Measurements from ENCODE around the gene RO60.
A peak's percentile ranks its signal among the peaks of the same experiment; 100 is the strongest.

The RO60 gene

DNA sequence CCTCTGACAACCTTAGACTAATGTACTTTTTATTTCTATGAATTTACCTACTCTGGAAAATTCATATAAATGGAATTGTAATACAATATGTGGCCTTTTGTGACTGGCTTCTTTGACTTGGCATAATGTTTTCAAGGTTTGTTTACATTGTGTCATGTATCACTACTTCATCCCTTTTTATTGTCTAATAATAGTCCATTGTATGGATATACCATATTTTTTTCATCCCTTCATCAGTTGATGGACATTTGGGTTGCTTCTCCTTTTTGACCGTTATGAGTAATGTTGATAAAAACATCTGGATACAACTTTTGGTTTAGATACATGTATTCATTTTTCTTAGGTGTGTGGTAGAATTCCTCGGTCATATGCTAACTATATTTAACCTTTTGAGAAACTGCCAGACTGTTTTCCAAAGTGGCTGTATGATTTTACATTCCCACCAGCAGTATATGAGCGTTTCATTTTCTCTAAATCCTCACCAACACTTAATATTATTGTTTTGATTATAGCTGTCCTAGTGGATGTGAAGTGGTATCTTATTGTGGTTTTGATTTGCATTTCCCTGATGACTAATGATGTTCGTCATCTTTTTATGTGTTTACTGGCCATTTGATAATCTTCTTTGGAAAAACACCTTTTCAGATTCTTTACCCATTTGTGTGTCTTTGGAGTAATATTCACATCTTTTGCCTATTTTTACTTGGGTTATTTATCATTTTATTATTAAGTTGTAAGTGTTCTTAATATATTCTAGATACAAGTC lies 3.5 kb downstream of the RO60 start:
- DNase-seq = no peak

DNA sequence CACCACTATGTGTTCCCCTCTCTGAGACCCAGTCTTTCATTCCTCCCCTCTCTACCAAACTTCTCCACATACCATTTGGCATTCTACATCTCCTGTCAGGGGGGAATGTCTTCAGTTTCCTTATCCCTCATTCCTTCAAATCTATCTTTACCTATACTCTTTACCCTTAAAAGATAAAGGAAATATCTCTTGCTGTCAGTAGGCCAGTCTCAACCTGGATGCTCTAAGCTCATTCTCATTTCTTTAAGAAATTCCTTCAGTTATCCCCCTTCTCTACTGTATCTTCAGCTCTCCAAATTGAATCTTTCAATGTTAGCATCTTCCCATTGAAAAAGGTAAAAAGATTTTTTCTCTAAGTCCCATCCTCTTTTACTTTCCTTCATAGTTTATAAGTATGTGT lies 6.5 kb downstream of the RO60 start:
- no peak for DNase-seq

DNA sequence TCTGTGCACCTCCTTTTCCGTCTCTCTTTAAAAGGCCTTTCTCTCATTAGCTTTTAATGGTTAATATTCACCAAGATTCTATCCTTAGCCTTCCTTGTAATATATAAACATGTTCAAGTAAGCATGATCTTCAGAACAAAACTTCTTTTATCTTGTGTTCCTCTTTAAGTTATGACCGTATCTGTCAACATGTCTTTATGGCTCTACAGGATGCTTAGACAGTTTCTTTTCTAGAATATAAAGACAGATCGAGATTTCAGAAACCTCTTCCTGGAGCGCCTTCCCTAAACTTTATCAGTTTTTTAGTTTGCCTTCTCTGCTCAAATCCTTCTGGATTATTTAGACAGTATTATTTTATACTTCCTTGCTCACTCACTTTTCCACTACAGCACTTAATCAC lies 7.2 kb downstream of the RO60 start:
- no peak for DNase-seq

DNA sequence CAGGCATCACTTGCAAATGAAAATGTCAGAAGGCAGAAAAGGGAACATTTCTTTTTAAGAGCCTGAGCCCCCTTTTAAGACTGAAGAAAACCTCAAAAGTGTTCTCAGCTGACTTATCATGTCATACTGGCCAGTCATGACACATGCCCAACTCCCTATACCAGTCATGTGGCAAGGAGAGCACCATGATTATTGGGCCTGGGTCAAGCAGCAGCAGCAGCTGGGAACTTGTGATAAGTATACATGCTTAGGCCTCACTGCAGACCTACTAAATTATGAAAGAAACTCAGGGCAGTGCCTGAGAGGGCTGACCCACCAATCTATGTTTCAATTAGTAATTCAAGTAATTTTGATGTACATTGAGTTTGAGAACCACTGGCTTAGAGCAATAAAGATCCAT lies 8.6 kb downstream of the RO60 start:
- no peak for DNase-seq

DNA sequence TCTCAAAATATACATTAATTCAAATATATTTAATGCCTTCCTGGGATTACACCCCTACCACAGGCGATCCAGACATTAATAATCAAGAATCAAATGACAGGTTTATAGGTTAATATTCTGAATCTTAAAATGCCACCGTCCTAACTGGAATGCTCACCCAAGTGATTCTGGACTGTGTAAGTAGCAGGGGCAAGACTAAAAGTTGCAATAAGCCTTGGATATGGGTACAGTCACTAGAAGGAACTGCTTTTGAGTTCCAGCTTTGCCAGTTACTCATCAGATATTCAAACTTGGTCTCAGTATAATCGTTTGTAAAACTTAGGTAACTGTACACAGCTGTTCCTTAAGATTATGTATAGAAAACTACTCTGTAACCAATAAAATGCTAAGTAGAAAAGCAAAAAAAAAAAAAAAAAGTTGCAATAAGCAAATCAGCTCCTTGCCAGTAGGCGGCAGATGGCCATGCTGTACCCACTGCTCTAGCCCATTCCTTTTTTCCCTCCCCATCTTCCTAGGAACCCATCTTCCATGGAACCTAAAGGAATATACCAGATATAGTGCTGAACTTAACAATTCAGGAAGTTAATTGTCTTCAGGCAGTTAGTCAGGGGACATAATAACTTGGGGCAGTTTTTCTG lies 10.5 kb downstream of the RO60 start:
- peak; percentile 6 for DNase-seq

DNA sequence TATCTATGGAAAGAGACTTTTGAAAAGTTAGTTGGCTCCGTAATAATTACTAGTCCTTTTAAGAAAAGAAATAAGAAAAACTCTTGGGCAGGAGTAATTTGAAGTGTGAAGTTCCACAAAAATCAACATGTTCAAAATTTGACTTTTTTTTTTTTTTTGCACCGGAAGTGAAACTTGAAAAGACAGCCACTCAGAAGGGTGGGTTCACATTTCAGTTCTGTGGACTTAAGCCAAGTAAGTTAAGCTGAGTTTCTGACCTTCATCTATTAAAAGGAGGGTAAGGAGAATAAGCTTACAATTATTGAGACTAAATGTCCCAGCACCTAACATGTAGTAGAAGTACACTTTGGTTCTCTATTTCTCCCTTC lies 11.0 kb downstream of the RO60 start:
- no peak for DNase-seq

DNA sequence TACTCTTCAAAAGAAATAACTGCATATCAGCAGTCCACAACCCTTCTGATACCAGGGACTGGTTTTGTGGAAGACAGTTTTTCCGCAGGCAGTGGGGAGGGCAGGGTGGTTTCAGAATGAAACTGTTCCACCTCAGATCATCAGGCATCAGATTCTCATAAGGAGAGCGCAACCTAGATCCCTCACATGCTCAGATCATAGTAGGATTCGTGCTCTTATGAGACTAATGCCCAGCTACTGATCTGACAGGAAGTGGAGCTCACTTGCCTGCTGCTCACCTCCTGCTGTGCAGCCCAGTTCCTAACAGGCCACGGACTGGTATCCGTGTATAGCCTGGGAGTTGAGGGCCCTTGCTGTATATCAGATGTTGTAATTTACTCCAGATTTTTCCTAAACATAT lies 11.5 kb downstream of the RO60 start:
- DNase-seq = no peak

DNA sequence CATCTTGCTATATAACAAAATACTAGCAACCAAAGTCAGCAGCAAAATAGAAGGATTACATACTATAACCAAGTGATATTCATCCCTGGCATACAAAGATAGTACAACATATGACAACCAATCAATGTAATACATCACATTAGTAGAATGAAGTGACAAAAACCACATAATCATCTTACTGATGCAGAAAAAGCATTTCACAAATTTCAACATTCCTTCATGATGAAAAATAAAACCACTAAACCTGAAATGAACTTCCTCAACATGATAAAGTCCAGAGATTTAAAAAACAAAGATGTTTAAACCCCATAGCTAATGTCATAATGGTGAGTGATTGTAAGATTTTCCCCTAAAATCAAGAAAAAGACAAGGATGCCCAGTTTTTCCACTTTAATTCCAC lies 18.6 kb downstream of the RO60 start:
- DNase-seq = no peak

DNA sequence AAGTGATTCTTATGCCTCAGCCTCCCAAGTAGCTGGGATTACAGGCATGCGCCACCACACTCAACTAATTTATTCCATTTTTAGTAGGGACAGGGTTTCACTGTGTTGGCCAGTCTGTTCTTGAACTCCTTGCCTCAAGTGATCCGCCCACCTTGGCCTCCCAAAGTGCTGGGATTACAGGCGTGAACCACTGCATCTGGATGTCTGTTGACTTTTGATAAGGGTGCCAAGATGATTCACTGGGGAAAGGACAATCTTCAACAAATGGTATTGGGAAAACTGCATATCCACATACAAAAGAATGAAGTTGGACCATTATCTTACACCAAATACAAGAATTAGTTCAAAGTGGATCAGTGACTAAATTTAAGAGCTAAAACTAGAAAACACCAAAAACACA lies 19.8 kb downstream of the RO60 start:
- DNase-seq = no peak

DNA sequence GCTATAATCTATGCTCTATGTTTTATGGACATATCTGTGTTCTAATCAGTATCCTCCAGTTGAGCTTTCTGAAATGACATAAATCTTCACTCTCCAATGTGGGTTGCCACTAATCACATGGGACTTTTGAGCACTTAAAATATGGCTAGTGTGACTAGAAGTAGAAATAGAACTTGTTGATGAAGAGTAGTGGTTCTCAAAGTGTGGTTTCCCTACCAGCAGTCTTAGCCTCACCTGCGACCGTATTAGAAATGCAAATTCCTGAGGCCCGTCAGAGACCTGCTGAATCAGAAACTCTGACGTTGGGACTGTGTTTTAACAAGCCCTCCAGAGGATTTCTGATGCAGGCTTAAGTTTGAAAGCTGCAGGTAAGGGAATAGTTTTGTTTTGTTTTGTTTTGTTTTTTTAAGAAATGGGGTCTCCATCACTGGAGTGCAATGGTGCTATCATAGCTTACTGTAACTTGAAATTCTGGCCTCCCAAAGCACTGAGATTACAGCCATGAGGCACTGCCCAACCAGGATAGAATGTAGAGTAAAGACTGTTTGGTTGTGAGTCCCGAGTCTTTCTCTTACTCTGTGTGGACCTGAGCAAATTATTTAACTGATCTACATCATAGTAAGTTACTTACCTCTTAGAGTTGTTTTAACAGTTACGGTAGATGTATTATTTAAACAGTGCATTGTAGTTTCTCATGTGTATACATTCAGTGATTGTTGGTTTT lies 24.1 kb downstream of the RO60 start:
- DNase-seq = no peak

DNA sequence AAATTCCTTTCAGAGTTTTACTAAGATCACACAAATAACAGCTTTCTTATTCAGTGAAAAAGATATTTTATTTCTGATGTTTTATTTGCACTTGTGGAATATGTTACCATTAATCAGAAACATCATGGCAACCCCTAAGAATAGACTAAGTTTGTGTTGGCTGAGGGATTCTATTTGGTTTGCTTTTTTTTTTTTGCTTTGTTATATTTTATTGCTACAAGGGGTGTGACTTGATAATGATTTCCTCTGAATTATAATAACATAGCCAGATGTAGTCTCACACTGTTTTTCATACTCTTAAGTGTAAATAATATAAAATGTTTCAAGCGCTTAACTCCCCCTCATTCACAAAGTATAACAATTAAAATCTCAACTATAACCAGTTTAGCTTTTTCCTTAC lies 25.9 kb downstream of the RO60 start:
- DNase-seq = no peak

DNA sequence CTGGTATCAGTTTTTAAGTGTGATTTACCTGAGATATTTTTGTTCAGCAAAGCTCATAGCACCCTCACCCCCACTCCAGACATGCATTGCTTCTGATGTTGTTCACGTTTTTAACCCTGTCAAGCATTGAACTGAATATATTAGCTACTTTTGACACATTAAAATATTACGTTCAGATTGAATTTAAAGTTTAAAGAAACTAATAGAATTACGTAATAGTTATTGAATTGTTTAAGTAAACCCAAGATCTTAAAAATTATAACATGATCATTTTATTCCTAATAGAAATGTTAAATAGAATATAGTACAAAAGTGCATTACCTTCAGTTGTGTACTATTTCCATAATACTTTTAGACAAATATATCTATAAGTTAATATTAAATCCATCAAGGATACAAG lies 26.9 kb downstream of the RO60 start:
- DNase-seq = no peak

DNA sequence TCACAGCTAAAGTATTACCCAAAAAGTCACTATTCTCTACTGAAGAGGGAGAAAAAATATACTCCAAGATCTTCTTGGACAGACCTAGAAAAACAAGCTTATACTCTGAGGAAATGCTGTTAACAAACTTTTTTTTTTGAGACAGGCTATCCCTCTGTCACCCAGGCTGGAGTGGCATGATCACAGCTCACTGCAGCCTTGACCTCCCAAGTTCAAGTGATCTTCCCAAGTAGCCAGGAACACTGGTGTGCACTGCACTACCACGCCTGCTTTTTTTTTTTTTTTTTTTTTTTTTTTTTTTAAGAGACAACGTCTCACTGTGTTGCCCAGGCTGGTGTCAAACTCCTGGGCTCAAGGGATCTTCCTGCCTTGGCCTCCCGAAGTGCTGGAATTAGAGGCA lies 28.5 kb downstream of the RO60 start:
- no peak for DNase-seq

DNA sequence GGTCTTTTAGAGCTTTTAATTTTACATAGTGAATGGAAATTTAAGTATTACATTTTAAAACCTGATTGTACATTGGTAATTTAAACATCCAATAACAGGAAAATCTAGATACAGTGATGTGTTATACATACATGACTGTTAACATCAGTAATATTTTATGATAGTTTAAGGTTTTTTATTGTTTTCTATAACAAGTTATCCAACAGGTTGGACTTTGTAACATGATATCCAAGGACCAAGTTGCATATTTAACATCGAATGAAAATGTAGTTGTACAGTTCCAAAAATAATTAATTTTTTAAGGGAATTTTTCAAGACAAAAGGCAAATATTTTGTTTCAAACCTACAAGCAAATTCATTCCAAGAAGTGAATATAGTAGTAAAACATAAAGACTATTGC lies 31.5 kb downstream of the RO60 start:
- no peak for DNase-seq

DNA sequence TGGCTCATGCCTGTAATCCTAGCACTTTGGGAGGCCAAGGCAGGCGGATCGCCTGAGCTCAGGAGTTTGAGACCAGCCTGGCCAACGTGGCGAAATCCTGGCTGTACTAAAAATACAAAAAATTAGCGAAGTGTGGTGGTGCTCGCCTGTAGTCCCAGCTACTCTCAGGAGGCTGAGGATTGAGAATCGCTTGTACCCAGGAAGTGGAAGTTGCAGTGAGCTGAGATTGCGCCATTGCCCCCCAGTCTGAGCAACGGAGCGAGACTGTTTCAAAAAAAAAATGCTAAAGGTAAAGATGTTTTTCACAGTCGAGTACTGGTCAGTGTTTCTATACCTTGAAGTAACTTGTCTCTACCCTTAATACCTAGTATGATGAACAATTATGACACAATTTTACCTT lies 34.7 kb downstream of the RO60 start:
- DNase-seq = no peak

DNA sequence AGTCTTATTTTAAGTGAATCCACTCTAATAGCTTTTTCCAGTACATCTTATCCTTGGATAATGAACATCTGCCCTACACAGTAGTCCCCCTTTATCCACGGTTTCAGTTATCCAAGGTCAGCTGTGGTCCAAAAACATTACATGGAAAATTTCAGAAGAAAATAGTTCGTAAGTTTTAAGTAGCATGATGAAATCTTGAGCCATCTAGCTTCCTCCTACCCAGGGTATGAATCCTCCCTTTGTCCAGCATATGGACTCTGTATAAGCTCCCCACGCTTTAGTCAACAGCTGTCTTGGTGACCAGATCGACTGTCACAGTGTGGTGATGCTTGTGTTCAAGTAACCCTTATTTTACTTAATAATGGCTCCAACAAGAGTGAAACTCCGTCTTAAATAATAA lies 43.2 kb downstream of the RO60 start:
- DNase-seq = no peak

DNA sequence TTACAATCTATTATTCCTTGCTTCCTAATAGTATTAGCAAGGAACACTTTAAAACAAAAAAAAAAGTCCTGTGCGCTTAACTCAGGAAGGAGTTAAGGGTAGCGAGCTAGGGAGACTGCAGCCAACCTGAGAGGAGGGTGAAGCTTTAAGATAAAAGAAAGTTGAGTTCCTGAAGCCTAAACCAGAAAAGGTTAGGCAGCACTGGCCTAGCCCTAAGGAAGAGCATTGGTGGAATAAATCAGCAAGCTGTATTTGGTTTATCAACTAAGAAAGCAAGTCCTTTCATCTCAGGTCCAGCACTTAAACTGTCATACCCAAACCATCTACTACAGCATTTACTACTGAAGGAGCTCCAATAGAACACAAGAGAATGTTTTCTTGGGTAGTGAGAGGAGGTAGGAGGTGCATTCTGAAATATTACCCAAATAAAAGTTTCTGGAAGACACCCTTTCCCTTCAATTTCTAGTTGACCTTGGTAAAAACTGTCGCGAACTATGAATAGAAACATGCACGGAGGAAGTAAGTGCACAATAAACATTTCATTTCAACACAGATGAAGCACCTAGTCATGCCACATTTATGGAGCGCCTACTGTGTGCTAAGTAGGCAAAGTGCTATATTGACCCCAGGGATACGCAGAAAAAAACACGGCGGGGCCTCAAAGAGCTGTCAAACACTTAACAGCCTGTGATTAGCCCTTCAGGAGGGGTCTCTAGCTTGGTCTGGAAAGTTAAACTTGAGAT lies 44.5 kb downstream of the RO60 start:
- no peak for DNase-seq

DNA sequence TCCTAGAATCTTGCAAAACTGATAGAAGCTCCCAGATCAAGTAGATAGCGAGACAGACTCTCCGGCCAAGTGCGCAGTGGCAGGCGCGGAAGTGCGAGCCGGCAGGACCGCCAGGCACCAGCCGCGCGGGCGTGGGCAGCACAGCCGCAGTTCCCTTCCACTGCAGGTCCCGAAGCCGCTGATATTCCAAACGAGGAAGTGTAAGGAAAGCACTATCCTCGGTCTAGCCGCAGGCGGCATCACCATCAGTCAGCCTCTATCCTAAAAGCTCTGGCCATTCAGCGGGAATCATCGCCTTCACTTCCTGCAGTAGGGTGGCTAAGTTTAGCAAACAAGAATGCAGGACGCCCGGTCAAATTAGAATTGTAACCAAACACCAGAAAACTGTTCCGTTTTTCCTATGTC lies 45.1 kb downstream of the RO60 start:
- DNase-seq = no peak

DNA sequence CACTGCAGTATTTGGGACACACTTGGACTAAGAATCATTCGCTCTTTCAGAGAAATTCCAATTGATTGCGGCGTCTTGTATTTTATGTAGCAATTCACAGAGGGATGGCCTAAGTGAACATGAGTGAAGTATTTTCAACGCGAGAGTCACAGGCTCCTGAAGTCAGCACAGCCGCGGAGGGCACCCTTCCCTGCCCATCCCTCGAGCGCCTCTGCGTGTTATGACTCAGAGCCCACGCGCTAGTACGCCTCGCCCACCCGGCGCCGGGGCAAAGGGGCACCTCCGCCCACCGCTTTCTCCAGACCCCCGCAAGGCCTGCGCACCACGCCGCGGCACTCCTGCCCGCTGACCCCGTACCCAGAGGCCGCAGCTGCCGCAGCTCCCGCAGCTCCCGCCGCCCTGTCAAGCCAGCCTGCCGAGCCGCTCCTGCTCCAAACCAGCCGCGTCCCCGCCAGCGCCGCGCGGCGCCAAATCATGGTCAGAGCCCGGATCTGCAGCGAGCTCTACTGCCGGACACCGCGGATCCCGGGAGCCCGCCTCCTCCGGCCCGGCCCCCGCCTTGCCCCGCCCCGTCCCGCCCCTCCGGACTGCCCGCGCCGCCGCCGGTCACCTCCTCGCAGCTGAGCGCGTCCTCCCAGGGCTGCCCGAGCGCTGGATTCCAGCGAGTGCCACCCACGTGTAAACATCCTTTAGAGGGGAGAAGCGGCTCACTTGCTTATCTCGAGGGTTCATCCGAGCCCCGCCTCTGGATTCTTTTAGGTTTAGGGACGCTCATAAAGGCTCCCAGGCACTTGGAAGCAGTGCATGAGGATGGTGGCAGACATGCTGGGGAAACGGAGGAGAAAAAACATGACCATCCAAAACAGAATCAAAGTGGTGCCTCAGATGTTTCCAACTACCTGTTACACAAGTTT lies 45.8 kb downstream of the RO60 start, which contains the start of gene GLRX2:
Gene GLRX2 (minus strand): TSS at position 508 of the 914 bp plus-strand sequence. CDS start 32 bp downstream, at position 476.
- DNase-seq = peak; percentile 44

DNA sequence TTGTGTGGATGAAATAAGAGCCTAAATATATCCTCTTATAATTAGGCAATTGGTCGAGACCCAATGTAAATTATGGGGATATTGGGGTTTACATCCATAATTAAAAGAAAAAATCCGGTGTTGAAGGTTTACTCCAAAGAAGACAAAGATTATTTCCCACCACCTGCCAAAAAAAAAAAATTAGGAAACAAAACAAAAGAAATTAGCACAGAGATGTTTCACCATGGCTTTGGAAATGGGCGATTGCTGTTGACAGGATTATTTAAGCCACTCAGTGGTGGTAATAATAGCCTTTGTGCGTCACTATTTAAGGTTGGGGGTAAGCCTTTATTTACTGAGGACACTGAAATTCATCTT lies 46.4 kb downstream of the RO60 start:
- no peak for DNase-seq

DNA sequence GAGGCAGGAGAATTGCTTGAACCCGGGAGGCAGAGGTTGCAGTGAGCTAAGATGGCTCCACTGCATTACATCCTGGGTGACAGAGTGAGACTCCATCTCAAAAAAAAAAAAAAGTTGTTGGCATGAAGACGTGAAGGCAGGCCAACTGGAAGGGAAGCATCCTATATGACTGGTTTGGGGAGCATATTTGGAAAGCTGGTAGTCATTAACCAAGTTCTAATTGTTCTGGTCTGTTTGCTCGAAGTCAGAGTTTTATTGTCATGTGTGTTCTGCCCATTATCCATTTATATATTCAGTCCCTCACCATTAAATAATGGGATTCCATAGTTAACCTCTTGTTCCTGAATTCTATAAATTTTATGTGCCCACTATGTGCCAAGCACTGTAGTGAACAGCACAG lies 49.1 kb downstream of the RO60 start:
- no peak for DNase-seq
